HepG2 (cell line): ENCODE measurements around the gene TP53TG5. TPM values are rescaled to one million over a fixed set of nuclear protein-coding genes. Genes with fewer than 3 reads are reported as not detected.

Experiments used
- ARID2 ChIP-seq: sonication (generic); formaldehyde crosslinking; IDR thresholded peaks from 2 replicates; pipeline ENCODE4 v1.8.1; 2022; ENCODE audit warnings: mild to moderate bottlenecking, missing genetic modification reagents, borderline replicate concordance
- EEA1 ChIP-seq: sonication (generic); formaldehyde crosslinking; IDR thresholded peaks from 2 replicates; pipeline ENCODE4 v1.5.1; 2020; ENCODE audit warnings: mild to moderate bottlenecking, missing genetic modification reagents, borderline replicate concordance
- EED ChIP-seq: sonication (generic); formaldehyde crosslinking; IDR thresholded peaks from 2 replicates; pipeline ENCODE4 v1.5.0; 2020; ENCODE audit warnings: mild to moderate bottlenecking, missing genetic modification reagents
- ERF ChIP-seq: IDR thresholded peaks from 2 replicates; pipeline ENCODE4 v1.6.1; 2018; ENCODE audit warnings: missing biosample characterization, missing genetic modification reagents
- ESRRA ChIP-seq: sonication (generic); formaldehyde crosslinking; IDR thresholded peaks from 2 replicates; pipeline ENCODE4 v1.5.1; 2020; ENCODE audit warnings: mild to moderate bottlenecking, low read depth, missing genetic modification reagents
- IRX3 ChIP-seq: sonication (generic); formaldehyde crosslinking; IDR thresholded peaks from 2 replicates; pipeline ENCODE4 v1.8.1; 2023; ENCODE audit warnings: mild to moderate bottlenecking, low read depth, missing genetic modification reagents, borderline replicate concordance
- PITX1 ChIP-seq: sonication (generic); formaldehyde crosslinking; IDR thresholded peaks from 2 replicates; pipeline ENCODE4 v1.5.1; 2020; ENCODE audit warnings: mild to moderate bottlenecking, missing genetic modification reagents
- RARA ChIP-seq: IDR thresholded peaks from 2 replicates; pipeline ENCODE4 v1.6.1; 2016; ENCODE audit warnings: missing genetic modification reagents, missing compliant biosample characterization
- REPIN1 ChIP-seq: sonication (generic); formaldehyde crosslinking; IDR thresholded peaks from 2 replicates; pipeline ENCODE4 v1.8.0; 2022; ENCODE audit warnings: missing genetic modification reagents, low read depth, mild to moderate bottlenecking, borderline replicate concordance
- RXRA ChIP-seq: sonication (generic); formaldehyde crosslinking; IDR thresholded peaks from 2 replicates; pipeline ENCODE4 v1.5.1; 2020; ENCODE audit warnings: missing genetic modification reagents
- SOX13 ChIP-seq, 3 experiments: fragments of 450-650 bp in 1 of 3; sonication (generic) in 1 of 3; formaldehyde crosslinking in 1 of 3; IDR thresholded peaks in 2 of 3; conservative IDR thresholded peaks in 1 of 3; 2 replicates each; pipeline versions ENCODE4 v1.5.0 to v1.6.1; 2016 to 2020; ENCODE audit warnings: antibody characterized with exemption in 1 of 3, mild to moderate bottlenecking in 1 of 3, missing compliant biosample characterization in 1 of 3, missing genetic modification reagents in 1 of 3, moderate library complexity in 1 of 3
- TARDBP ChIP-seq: sonication (generic); formaldehyde crosslinking; IDR thresholded peaks from 2 replicates; pipeline ENCODE4 v1.8.0; 2022; ENCODE audit warnings: mild to moderate bottlenecking, missing genetic modification reagents
- ZNF24 ChIP-seq: fragments of 450-650 bp; IDR thresholded peaks from 2 replicates; pipeline ENCODE4 v1.6.1; 2017; ENCODE audit warnings: antibody characterized with exemption, mild to moderate bottlenecking
- ZNF274 ChIP-seq: sonication (generic); formaldehyde crosslinking; IDR thresholded peaks from 2 replicates; pipeline ENCODE4 v1.5.1; 2020; ENCODE audit warnings: mild to moderate bottlenecking, missing genetic modification reagents
- ZNF430 ChIP-seq: sonication (generic); formaldehyde crosslinking; IDR thresholded peaks from 2 replicates; pipeline ENCODE4 v1.9.0; 2021; ENCODE audit warnings: mild to moderate bottlenecking, missing genetic modification reagents
- polyA plus RNA-seq, 8 experiments: library from polyadenylated mRNA; depleted of rRNA in 3 of 8; stranded (reverse) in 7 of 8; unstranded in 1 of 8; fragments of >200 nt; fragmentation: Illumina TruSeq in 4 of 8; extraction: Trizol in 4 of 8; gene quantifications; 2 replicates each; pipeline versions ENCODE4 v1.2.1 to v1.2.3, GENCODE V29; 2011 to 2016; ENCODE audit warnings: low read depth in 4 of 8, missing spikeins in 1 of 8, mixed read lengths in 1 of 8; ENCODE audit not compliant: insufficient read depth in 1 of 8
- total RNA-seq, 5 experiments: library from RNA; depleted of rRNA; stranded (reverse); fragments of >200 nt; fragmentation: Illumina TruSeq; extraction: Trizol; gene quantifications; 2 replicates each; pipeline ENCODE4 v1.2.3, GENCODE V29; 2016; ENCODE audit warnings: low read depth in 1 of 5
- TF ChIP-seq, protein P1 (sequence below): sonication (generic); formaldehyde crosslinking; IDR thresholded peaks from 2 replicates; pipeline ENCODE4 v1.5.0; 2020; ENCODE audit warnings: mild to moderate bottlenecking, missing genetic modification reagents, moderate library complexity
- TF ChIP-seq, protein P2 (sequence below): sonication (generic); formaldehyde crosslinking; IDR thresholded peaks from 2 replicates; pipeline ENCODE4 v1.5.1; 2020; ENCODE audit warnings: mild to moderate bottlenecking, moderate library complexity, missing genetic modification reagents
- TF ChIP-seq, protein P3 (sequence below): sonication (generic); formaldehyde crosslinking; IDR thresholded peaks from 2 replicates; pipeline ENCODE4 v1.4.0; 2020; ENCODE audit warnings: missing genetic modification reagents, borderline replicate concordance
- TF ChIP-seq, protein P4 (sequence below): sonication (generic); formaldehyde crosslinking; IDR thresholded peaks from 2 replicates; pipeline ENCODE4 v1.4.0; 2020; ENCODE audit warnings: mild to moderate bottlenecking, missing genetic modification reagents

Gene TP53TG5
- total and polyA plus RNA-seq, 2 of the 13 experiments (the other 11 are each of a cell fraction or from before 2014, with no cell fraction given): 0.11 TPM; not detected in 1

DNA sequence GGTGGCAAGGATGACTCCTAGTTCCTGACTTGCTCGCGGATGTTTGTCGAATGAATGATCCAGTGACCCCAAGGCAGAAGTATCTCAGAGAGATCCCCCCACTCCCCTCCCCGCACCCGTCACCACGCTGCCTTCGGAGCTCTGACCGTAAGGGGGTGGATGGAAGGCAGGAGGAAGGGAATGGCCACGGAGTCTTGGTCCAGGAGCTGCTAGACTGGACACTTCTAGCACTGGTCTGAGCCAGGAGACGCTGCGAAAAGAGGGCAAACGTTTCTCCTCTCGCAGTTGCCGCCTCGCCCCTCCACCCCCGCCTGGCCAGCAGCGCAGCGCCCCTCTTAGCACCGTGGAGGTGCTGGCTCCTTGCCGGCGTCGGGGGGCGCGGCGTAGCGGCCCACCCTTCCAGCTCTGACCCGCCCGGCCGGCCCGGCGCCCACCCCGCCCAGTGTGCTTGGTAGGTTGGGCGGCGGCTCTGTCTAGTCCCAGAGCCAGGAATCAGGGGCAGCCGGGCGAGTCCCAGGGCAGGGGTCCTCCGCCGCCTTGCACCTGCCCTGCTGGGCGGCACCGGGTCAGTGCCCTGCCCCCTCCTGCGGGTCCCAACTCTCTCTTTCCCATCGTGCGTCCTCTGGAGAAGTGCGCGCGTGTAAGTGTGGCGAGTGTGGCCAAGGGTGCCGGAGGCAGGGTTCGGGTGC lies 27.6 kb upstream of the TP53TG5 start (continued):
- TF ChIP-seq, protein P1, sequence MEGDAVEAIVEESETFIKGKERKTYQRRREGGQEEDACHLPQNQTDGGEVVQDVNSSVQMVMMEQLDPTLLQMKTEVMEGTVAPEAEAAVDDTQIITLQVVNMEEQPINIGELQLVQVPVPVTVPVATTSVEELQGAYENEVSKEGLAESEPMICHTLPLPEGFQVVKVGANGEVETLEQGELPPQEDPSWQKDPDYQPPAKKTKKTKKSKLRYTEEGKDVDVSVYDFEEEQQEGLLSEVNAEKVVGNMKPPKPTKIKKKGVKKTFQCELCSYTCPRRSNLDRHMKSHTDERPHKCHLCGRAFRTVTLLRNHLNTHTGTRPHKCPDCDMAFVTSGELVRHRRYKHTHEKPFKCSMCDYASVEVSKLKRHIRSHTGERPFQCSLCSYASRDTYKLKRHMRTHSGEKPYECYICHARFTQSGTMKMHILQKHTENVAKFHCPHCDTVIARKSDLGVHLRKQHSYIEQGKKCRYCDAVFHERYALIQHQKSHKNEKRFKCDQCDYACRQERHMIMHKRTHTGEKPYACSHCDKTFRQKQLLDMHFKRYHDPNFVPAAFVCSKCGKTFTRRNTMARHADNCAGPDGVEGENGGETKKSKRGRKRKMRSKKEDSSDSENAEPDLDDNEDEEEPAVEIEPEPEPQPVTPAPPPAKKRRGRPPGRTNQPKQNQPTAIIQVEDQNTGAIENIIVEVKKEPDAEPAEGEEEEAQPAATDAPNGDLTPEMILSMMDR (CRISPR knock-in tag): peak; percentile 27; the same call in 1 of the 2 replicates
- TF ChIP-seq ESRRA (0 out of 2 replicates have a peak, but pooled peaks have one; percentile 25), REPIN1 (CRISPR knock-in tag) (peak; percentile 29; the same call in 1 of the 2 replicates), ARID2 (CRISPR knock-in tag) (no peak), EED (peak; percentile 7; the same call in 1 of the 2 replicates), SOX13 (IDR thresholded peaks at IDR 0.05) (no peak), SOX13 (CRISPR knock-in tag; conservative IDR thresholded peaks at IDR 0.05 in 1 of 2, IDR thresholded peaks at IDR 0.05 in 1 of 2) (no peak), ERF (CRISPR knock-in tag) (0 out of 2 replicates have a peak, but pooled peaks have one; percentile 2), ZNF430 (CRISPR knock-in tag) (peak; percentile 45; the same call in 1 of the 2 replicates), ZNF24 (no peak), ZNF274 (peak; percentile 55; the same call in 1 of the 2 replicates), TARDBP (CRISPR knock-in tag) (no peak), IRX3 (CRISPR knock-in tag) (no peak), PITX1 (CRISPR knock-in tag) (0 out of 2 replicates have a peak, but pooled peaks have one; percentile 7), EEA1 (peak; percentile 52; the same call in 1 of the 2 replicates), RXRA (CRISPR knock-in tag) (peak; percentile 33; the same call in 1 of the 2 replicates), RARA (no peak)
- TF ChIP-seq, protein P2, sequence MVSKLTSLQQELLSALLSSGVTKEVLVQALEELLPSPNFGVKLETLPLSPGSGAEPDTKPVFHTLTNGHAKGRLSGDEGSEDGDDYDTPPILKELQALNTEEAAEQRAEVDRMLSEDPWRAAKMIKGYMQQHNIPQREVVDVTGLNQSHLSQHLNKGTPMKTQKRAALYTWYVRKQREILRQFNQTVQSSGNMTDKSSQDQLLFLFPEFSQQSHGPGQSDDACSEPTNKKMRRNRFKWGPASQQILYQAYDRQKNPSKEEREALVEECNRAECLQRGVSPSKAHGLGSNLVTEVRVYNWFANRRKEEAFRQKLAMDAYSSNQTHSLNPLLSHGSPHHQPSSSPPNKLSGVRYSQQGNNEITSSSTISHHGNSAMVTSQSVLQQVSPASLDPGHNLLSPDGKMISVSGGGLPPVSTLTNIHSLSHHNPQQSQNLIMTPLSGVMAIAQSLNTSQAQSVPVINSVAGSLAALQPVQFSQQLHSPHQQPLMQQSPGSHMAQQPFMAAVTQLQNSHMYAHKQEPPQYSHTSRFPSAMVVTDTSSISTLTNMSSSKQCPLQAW: 0 out of 2 replicates have a peak, but pooled peaks have one; percentile 10
- TF ChIP-seq, protein P3, sequence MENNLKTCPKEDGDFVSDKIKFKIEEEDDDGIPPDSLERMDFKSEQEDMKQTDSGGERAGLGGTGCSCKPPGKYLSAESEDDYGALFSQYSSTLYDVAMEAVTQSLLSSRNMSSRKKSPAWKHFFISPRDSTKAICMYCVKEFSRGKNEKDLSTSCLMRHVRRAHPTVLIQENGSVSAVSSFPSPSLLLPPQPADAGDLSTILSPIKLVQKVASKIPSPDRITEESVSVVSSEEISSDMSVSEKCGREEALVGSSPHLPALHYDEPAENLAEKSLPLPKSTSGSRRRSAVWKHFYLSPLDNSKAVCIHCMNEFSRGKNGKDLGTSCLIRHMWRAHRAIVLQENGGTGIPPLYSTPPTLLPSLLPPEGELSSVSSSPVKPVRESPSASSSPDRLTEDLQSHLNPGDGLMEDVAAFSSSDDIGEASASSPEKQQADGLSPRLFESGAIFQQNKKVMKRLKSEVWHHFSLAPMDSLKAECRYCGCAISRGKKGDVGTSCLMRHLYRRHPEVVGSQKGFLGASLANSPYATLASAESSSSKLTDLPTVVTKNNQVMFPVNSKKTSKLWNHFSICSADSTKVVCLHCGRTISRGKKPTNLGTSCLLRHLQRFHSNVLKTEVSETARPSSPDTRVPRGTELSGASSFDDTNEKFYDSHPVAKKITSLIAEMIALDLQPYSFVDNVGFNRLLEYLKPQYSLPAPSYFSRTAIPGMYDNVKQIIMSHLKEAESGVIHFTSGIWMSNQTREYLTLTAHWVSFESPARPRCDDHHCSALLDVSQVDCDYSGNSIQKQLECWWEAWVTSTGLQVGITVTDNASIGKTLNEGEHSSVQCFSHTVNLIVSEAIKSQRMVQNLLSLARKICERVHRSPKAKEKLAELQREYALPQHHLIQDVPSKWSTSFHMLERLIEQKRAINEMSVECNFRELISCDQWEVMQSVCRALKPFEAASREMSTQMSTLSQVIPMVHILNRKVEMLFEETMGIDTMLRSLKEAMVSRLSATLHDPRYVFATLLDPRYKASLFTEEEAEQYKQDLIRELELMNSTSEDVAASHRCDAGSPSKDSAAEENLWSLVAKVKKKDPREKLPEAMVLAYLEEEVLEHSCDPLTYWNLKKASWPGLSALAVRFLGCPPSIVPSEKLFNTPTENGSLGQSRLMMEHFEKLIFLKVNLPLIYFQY (CRISPR knock-in tag): peak; percentile 64; the same call in 1 of the 2 replicates
- TF ChIP-seq, protein P4, sequence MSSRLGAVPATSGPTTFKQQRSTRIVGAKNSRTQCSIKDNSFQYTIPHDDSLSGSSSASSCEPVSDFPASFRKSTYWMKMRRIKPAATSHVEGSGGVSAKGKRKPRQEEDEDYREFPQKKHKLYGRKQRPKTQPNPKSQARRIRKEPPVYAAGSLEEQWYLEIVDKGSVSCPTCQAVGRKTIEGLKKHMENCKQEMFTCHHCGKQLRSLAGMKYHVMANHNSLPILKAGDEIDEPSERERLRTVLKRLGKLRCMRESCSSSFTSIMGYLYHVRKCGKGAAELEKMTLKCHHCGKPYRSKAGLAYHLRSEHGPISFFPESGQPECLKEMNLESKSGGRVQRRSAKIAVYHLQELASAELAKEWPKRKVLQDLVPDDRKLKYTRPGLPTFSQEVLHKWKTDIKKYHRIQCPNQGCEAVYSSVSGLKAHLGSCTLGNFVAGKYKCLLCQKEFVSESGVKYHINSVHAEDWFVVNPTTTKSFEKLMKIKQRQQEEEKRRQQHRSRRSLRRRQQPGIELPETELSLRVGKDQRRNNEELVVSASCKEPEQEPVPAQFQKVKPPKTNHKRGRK (CRISPR knock-in tag): 0 out of 2 replicates have a peak, but pooled peaks have one; percentile 17
